Head of caudate nucleus (tissue), 42 donors: ENCODE data around the gene GPA33.
A peak's percentile ranks its signal among the peaks of the same experiment; 100 is the strongest.
"Not testable (repeated sequence)": the region's sequence is repeated elsewhere in the genome, so short reads cannot be mapped to it uniquely, and the experiment has no call there.

Experiments
- DNase-seq, 42 donors: peaks; one replicate each; pipeline versions ENCODE4 v3.0.0 to v3.0.0-alpha.2; 2020 to 2021; ENCODE audit warnings: mixed read lengths in 7 of 42
- intact Hi-C: fragments of 100-400 bp; cut with DNase I; formaldehyde crosslinking; loops from one replicate; pipeline ENCODE4 v1.15.0; 2022

Gene GPA33

GRCh38 chr1:167065471-167065870 lies 24.7 kb downstream of the GPA33 start:
- DNase-seq, result no peak
- intact Hi-C loops, result loop anchor here (5.0 kb wide), 3 partner anchors 152 to 467 kb away; no protein-coding TSS in a partner anchor

- intact Hi-C loops, result loop anchor here (5.0 kb wide), 3 partner anchors 153 to 468 kb away; no protein-coding TSS in a partner anchor
- DNase-seq, result peak in 1 of 42 donors; percentile 8
These were observed 25.6 kb downstream of the GPA33 start for GRCh38 chr1:167064621-167065020.

- peak in 1 of 42 donors; percentile 28 for DNase-seq
- intact Hi-C loops, result no loop called here
These were observed 29.1 kb downstream of the GPA33 start for GRCh38 chr1:167061073-167061464.

GRCh38 chr1:167060141-167061072 lies 29.8 kb downstream of the GPA33 start:
- intact Hi-C loops, result no loop called here
- peak in 1 of 42 donors; percentile 28 for DNase-seq

GRCh38 chr1:167059809-167060107 lies 30.4 kb downstream of the GPA33 start:
- DNase-seq, result no peak
- intact Hi-C loops, result loop anchor here (2.0 kb wide), 1 partner anchor 149 kb away; no protein-coding TSS in a partner anchor

GRCh38 chr1:167059045-167059808 lies 30.9 kb downstream of the GPA33 start:
- intact Hi-C loops, result loop anchor here (2.0 kb wide), 1 partner anchor 148 kb away; no protein-coding TSS in a partner anchor

GRCh38 chr1:167057241-167057688 lies 32.9 kb downstream of the GPA33 start:
- DNase-seq, result peak; percentile 37 to 84 (median 60)
- intact Hi-C loops, result no loop called here

More at GRCh38 chr1:167059045-167059808, 30.9 kb downstream of the GPA33 start:
- peak in 41 of 42 donors; percentile 49 to 95 (median 83) for DNase-seq

- intact Hi-C loops, result no loop called here
- DNase-seq, result no peak
These were observed 33.5 kb downstream of the GPA33 start for GRCh38 chr1:167056529-167057231.

GRCh38 chr1:167054946-167055630 lies 35.1 kb downstream of the GPA33 start:
- intact Hi-C loops, result no loop called here
- peak in 1 of 42 donors; percentile 36 for DNase-seq

- peak in 1 of 42 donors; percentile 35 for DNase-seq
- intact Hi-C loops, result no loop called here
These were observed 35.6 kb downstream of the GPA33 start for GRCh38 chr1:167054531-167054930.

GRCh38 chr1:167052389-167052788 lies 37.8 kb downstream of the GPA33 start:
- intact Hi-C loops, result no loop called here

GRCh38 chr1:167051907-167052306 lies 38.3 kb downstream of the GPA33 start:
- DNase-seq, result no peak
- intact Hi-C loops, result no loop called here

More at GRCh38 chr1:167052389-167052788, 37.8 kb downstream of the GPA33 start:
- DNase-seq, result peak in 1 of 42 donors; percentile 35

- intact Hi-C loops, result no loop called here
- peak in 27 of 42 donors; percentile 19 to 63 (median 44) for DNase-seq
These were observed 46.3 kb downstream of the GPA33 start for GRCh38 chr1:167043752-167044488.

GRCh38 chr1:167033646-167034045 lies 56.5 kb downstream of the GPA33 start:
- DNase-seq, result no peak
- intact Hi-C loops, result no loop called here

GRCh38 chr1:167029553-167029952 lies 60.6 kb downstream of the GPA33 start:
- DNase-seq, intact Hi-C loops: not testable (repeated sequence)

- DNase-seq, result no peak
- intact Hi-C loops, result no loop called here
These were observed 67.8 kb downstream of the GPA33 start for GRCh38 chr1:167022384-167022783.

GRCh38 chr1:167016100-167016750 lies 74.0 kb downstream of the GPA33 start:
- intact Hi-C loops, result no loop called here

More at GRCh38 chr1:167016100-167016750, 74.0 kb downstream of the GPA33 start:
- no peak for DNase-seq
